ENCODE data around the gene NPW.

NPW gene

GRCh38 chr16:2036200-2036966, 16.8 kb downstream of the NPW start:
- DNase-seq (ENCODE audit: low read depth, low spot score): no peak

- no peak for DNase-seq (ENCODE audit: low read depth, low spot score)
Measured at GRCh38 chr16:2037115-2037514, 17.5 kb downstream of the NPW start.

- no peak for DNase-seq (ENCODE audit: low read depth, low spot score)
Measured at GRCh38 chr16:2037647-2038381, 18.2 kb downstream of the NPW start.

GRCh38 chr16:2038382-2039231, 19.0 kb downstream of the NPW start:
- DNase-seq (ENCODE audit: low read depth, low spot score): no peak

- no peak for DNase-seq (ENCODE audit: low read depth, low spot score)
Measured at GRCh38 chr16:2039274-2040031, 19.9 kb downstream of the NPW start.

GRCh38 chr16:2040041-2040786, 20.6 kb downstream of the NPW start:
- DNase-seq (ENCODE audit: low read depth, low spot score): no peak

GRCh38 chr16:2040787-2041522, 21.4 kb downstream of the NPW start:
- peak; percentile 59 for DNase-seq (ENCODE audit: low read depth, low spot score)

GRCh38 chr16:2042171-2042985, 22.8 kb downstream of the NPW start:
- DNase-seq (ENCODE audit: low read depth, low spot score): no peak

- no peak for DNase-seq (ENCODE audit: low read depth, low spot score)
Measured at GRCh38 chr16:2042986-2043666, 23.5 kb downstream of the NPW start.

- no peak for DNase-seq (ENCODE audit: low read depth, low spot score)
Measured at GRCh38 chr16:2043667-2044451, 24.3 kb downstream of the NPW start.

- DNase-seq (ENCODE audit: low read depth, low spot score): no peak
Measured at GRCh38 chr16:2044541-2044940, 25.0 kb downstream of the NPW start.

- DNase-seq (ENCODE audit: low read depth, low spot score): no peak
Measured at GRCh38 chr16:2045965-2046892, 26.6 kb downstream of the NPW start.

- DNase-seq (ENCODE audit: low read depth, low spot score): no peak
Measured at GRCh38 chr16:2046893-2047329, 27.3 kb downstream of the NPW start.

- peak; percentile 98 for DNase-seq (ENCODE audit: low read depth, low spot score)
Measured at GRCh38 chr16:2047330-2048115, 27.9 kb downstream of the NPW start, which contains the start of the genes NTHL1 and TSC2. Gene NTHL1 (minus strand): TSS chr16:2047834. CDS start chr16:2047823, 11 bp downstream. Gene TSC2 (plus strand): TSS chr16:2047985. CDS start chr16:2048616, 631 bp downstream.

GRCh38 chr16:2048116-2048543, 28.5 kb downstream of the NPW start:
- no peak for DNase-seq (ENCODE audit: low read depth, low spot score)

Measured in astrocyte of the hippocampus (primary cell).